Keratinocyte (primary cell): ENCODE results near the gene NDOR1. TPM values are rescaled to one million over a fixed set of nuclear protein-coding genes. Genes with fewer than 3 reads are reported as not detected.

Experiments used
- DNase-seq: peaks from one replicate; pipeline ENCODE4 v3.0.0-alpha.2; 2011; ENCODE audit warnings: low read depth, missing footprints, low spot score
- FAIRE-seq: peaks from 2 replicates; lab custom pipeline; 2011; peaks lifted over from hg19 to GRCh38; lab: Jason Lieb, UNC
- H2AFZ ChIP-seq: 2 replicates; pipeline ENCODE4 v1.6.0; 2012; ENCODE audit warnings: low read length, control low read depth, inconsistent platforms; ENCODE audit not compliant: control insufficient read depth
- H3K27ac ChIP-seq: 2 replicates; pipeline ENCODE4 v1.5.1; 2011; ENCODE audit warnings: low read length; ENCODE audit not compliant: control insufficient read depth, insufficient read depth
- H3K27me3 ChIP-seq: 3 replicates; pipeline ENCODE4 v1.6.0; 2011; ENCODE audit warnings: low read length; ENCODE audit not compliant: control insufficient read depth, insufficient read depth; ENCODE audit errors: extremely low read depth
- H3K36me3 ChIP-seq, 2 experiments: 2 replicates in 1 of 2; 3 replicates in 1 of 2; pipeline ENCODE4 v1.5.1; 2011; ENCODE audit warnings: low read length in 2 of 2, mild to moderate bottlenecking in 1 of 2; ENCODE audit not compliant: control insufficient read depth in 2 of 2, insufficient read depth in 2 of 2; ENCODE audit errors: extremely low read depth in 1 of 2
- H3K4me1 ChIP-seq: 3 replicates; pipeline ENCODE4 v1.5.1; 2011; ENCODE audit warnings: low read length; ENCODE audit not compliant: control insufficient read depth, insufficient read depth; ENCODE audit errors: extremely low read depth
- H3K4me2 ChIP-seq: 3 replicates; pipeline ENCODE4 v1.6.0; 2011; ENCODE audit warnings: low read depth, low read length; ENCODE audit not compliant: control insufficient read depth, insufficient read depth; ENCODE audit errors: extremely low read depth
- H3K4me3 ChIP-seq, 3 experiments: fragments of 200-600 bp in 1 of 3; sonication (generic) in 1 of 3; 2 replicates in 2 of 3; 3 replicates in 1 of 3; pipeline ENCODE4 v1.5.1; 2011 to 2016; ENCODE audit warnings: low read length in 3 of 3, mild to moderate bottlenecking in 3 of 3, control low read depth in 2 of 3, inconsistent platforms in 1 of 3, low read depth in 1 of 3, mixed read lengths in 1 of 3, mixed run types in 1 of 3, moderate library complexity in 1 of 3; ENCODE audit not compliant: control insufficient read depth in 2 of 3, insufficient read depth in 2 of 3; ENCODE audit errors: extremely low read depth in 1 of 3
- H3K79me2 ChIP-seq: 2 replicates; pipeline ENCODE4 v1.6.0; 2012; ENCODE audit warnings: low read length; ENCODE audit not compliant: control insufficient read depth, insufficient read depth
- H3K9ac ChIP-seq: 3 replicates; pipeline ENCODE4 v1.6.0; 2011; ENCODE audit warnings: low read length; ENCODE audit not compliant: control insufficient read depth, insufficient read depth; ENCODE audit errors: extremely low read depth
- H3K9me1 ChIP-seq: 3 replicates; pipeline ENCODE4 v1.6.0; 2011; ENCODE audit warnings: low read length; ENCODE audit not compliant: control insufficient read depth, insufficient read depth; ENCODE audit errors: extremely low read depth
- H3K9me3 ChIP-seq: 2 replicates; pipeline ENCODE4 v1.5.1; 2012; ENCODE audit warnings: low read depth, low read length; ENCODE audit not compliant: control insufficient read depth
- H4K20me1 ChIP-seq: 3 replicates; pipeline ENCODE4 v1.6.0; 2011; ENCODE audit warnings: low read length; ENCODE audit not compliant: control insufficient read depth, insufficient read depth; ENCODE audit errors: extremely low read depth
- CTCF ChIP-seq, 3 experiments: IDR thresholded peaks in 1 of 3; conservative IDR thresholded peaks in 1 of 3; optimal IDR thresholded peaks in 1 of 3; 2 replicates in 2 of 3; 3 replicates in 1 of 3; pipeline versions ENCODE3 to v1.5.1; 2011; ENCODE audit warnings: low read length in 3 of 3, mild to moderate bottlenecking in 3 of 3, moderate library complexity in 2 of 3, control low read depth in 1 of 3, inconsistent platforms in 1 of 3; ENCODE audit not compliant: insufficient read depth in 2 of 3; ENCODE audit errors: extremely low read depth in 1 of 3
- EZH2 ChIP-seq: IDR thresholded peaks from one replicate; pipeline ENCODE4 v1.6.1; 2012; ENCODE audit warnings: inconsistent platforms, mild to moderate bottlenecking, low read length, moderate library complexity
- dilution Hi-C: fragments of 300-500 bp; cut with MboI; formaldehyde crosslinking; loops from one replicate; pipeline ENCODE4 v1.7.0; 2020; ENCODE audit warnings: low sequenced_read_pairs; ENCODE audit not compliant: extremely low pct_ligation_motif_present
- polyA plus RNA-seq, 5 experiments: library from polyadenylated mRNA; depleted of rRNA in 3 of 5; stranded (reverse) in 3 of 5; stranded (forward) in 1 of 5; unstranded in 1 of 5; fragments of >200 nt; gene quantifications; 1 replicate in 1 of 5; 2 replicates in 3 of 5; 3 replicates in 1 of 5; pipeline versions ENCODE4 v1.2.1 to v1.2.3, GENCODE V29; 2011 to 2012; ENCODE audit warnings: missing spikeins in 2 of 5, low read depth in 1 of 5, low replicate concordance in 1 of 5

The NDOR1 gene
- polyA plus RNA-seq, 1 donor (not counting 4 experiments of a cell fraction or from before 2014, with no cell fraction given), result 3.9 TPM

DNA sequence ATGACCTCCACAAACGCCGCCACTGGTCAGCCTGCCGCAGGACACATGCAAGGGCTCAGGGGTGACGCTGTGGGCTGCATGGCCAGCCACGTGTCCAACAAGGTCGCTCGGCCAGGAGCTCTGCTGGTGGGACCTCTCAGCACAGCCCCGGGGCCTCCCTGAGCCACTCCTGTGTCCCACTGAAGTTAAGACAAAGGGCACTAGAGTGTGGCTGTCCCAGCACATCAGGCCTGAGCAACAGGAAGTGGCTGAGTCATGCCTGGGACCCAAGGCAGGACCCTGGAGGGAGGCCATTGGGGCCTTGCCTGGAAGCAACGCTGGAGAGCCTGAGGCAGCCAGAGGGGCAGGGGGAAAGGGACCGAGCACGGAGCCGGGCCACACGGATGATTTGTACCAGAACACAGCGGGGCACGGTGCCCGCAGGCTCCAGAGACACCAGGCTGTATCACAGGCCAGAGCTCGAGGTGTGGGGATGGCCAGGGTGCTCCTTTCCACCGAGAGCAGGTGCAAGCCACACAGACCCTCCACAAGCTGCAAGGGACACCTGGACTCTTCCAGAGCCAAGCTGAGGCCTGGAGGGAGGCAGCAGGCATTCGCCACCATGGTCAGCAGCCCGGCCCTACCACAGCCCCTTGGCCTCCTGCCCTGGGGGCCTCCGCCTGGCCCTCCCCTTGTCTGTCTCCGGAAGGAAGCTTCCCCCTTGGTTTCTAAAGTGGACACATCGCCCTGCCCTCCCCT, 27.1 kb upstream of the NDOR1 start:
- peaks cover 22% of the 10 kb centered on the region for H3K27me3 ChIP-seq
- no peak for FAIRE-seq
- DNase-seq, result no peak

DNA sequence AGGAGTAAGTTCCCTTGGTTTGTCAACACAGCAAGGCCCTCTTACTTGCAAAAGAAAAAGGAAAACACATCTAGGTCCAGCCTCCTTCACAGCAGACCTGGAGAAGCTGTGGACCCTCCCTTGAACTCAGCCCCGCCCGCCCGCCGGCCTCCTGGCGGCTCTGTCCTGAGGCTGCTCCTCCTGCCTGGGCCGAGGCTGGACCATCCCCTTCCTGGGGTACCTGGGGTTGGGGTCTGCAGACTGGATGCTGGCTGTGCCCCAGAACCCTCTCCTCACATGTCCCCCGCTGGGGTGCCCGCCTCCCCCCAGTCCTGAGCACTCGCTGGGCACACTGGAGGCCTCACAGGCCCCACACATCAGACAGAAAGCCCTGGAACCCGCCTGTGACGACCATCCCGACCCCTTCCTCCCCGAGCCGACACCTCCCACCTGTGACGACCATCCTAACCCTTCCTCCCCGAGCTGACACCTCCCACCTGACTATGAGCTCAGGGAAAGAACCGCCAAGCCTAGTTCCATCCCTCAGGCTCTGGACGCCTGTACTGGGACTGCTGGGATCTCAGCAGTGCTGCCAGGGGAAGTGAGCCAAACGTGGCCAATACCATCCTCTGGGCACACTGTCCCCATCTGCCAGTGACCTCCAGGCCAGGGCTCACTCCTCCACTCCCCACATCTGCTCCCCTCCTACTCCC, 26.4 kb upstream of the NDOR1 start:
- no peak for DNase-seq
- peaks cover 12 to 17% of the 10 kb centered on the region in 2 experiments for H3K36me3 ChIP-seq
- no peak for TF ChIP-seq CTCF (optimal IDR thresholded peaks at IDR 0.05 in 1 of 3, IDR thresholded peaks at IDR 0.05 in 1 of 3, conservative IDR thresholded peaks at IDR 0.05 in 1 of 3; ENCODE audit: extremely low read depth in 1 of 3, insufficient read depth in 2 of 3, low read length in 3 of 3)
- no peak for TF ChIP-seq EZH2
- no peak overlapping the region for H3K9ac ChIP-seq
- no peaks in the 10 kb centered on the region for H3K4me1 ChIP-seq
- no peak overlapping the region for H3K4me2 ChIP-seq
- no peak for FAIRE-seq
- no peaks in the 10 kb centered on the region for H3K79me2 ChIP-seq
- no peaks in the 10 kb centered on the region for H3K9me3 ChIP-seq
- no peak overlapping the region for H3K27ac ChIP-seq
- dilution Hi-C loops, result no loop called here
- peaks cover 15% of the 10 kb centered on the region for H3K27me3 ChIP-seq
- H3K4me3 ChIP-seq, result no peak overlapping the region
- H4K20me1 ChIP-seq, result peaks cover 9% of the 10 kb centered on the region
- no peak overlapping the region for H2AFZ ChIP-seq
- no peaks in the 10 kb centered on the region for H3K9me1 ChIP-seq

More for the DNA sequence above, 27.1 kb upstream of the NDOR1 start:
- Histone ChIP-seq H3K4me3 (no peak overlapping the region), H3K4me1 (no peaks in the 10 kb centered on the region), H2AFZ (no peak overlapping the region), H3K9me1 (no peaks in the 10 kb centered on the region), H3K79me2 (no peaks in the 10 kb centered on the region), H3K4me2 (no peak overlapping the region), H3K27ac (no peak overlapping the region), H3K9ac (no peak overlapping the region), H3K36me3 (peaks cover 8 to 15% of the 10 kb centered on the region in 2 experiments), H4K20me1 (peaks cover 9% of the 10 kb centered on the region), H3K9me3 (no peaks in the 10 kb centered on the region)
- TF ChIP-seq CTCF (optimal IDR thresholded peaks at IDR 0.05 in 1 of 3, IDR thresholded peaks at IDR 0.05 in 1 of 3, conservative IDR thresholded peaks at IDR 0.05 in 1 of 3; ENCODE audit: extremely low read depth in 1 of 3, insufficient read depth in 2 of 3, low read length in 3 of 3), result no peak
- TF ChIP-seq EZH2, result no peak
- dilution Hi-C loops, result no loop called here
